HFF-Myc (cell line): ENCODE measurements around the gene MARVELD3.

Experiments used
- DNase-seq: peaks from one replicate; pipeline ENCODE4 v3.0.0-alpha.2; 2011; ENCODE audit warnings: low read depth; ENCODE audit errors: extremely low read depth
- H3K4me3 ChIP-seq: replicated peaks from 2 replicates; pipeline ENCODE4 v1.5.1; 2011; ENCODE audit warnings: low read depth, mild to moderate bottlenecking, control low read depth, low read length
- CTCF ChIP-seq: IDR thresholded peaks from 2 replicates; pipeline ENCODE4 v1.5.1; 2012; ENCODE audit warnings: mild to moderate bottlenecking, low read depth, low read length, control low read depth; ENCODE audit errors: missing control alignments

Gene MARVELD3

GRCh38 chr16:71659471-71659870 lies 33.5 kb downstream of the MARVELD3 start:
- TF ChIP-seq CTCF, result no peak
- H3K4me3 ChIP-seq, result no peak overlapping the region
- DNase-seq, result no peak

DNA sequence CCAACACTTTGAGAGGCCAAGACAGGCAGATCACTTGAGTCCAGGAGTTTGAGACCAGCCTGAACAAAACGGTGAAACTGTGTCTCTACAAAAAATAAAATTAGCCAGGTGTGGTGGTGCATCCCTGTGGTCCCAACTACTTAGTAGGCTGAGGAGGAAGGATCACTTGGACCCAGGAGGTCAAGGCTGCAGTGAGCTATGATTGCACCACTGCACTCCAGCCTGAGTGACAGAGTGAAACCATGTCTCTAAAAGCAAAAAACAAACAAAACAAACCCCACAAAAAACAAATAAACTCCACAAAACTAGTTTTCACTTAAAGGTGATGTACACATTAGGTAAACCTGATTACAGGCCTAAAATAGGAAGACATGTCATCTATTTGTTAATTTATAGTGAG lies 40.3 kb downstream of the MARVELD3 start:
- no peak for DNase-seq
- no peak overlapping the region for H3K4me3 ChIP-seq
- no peak for TF ChIP-seq CTCF

DNA sequence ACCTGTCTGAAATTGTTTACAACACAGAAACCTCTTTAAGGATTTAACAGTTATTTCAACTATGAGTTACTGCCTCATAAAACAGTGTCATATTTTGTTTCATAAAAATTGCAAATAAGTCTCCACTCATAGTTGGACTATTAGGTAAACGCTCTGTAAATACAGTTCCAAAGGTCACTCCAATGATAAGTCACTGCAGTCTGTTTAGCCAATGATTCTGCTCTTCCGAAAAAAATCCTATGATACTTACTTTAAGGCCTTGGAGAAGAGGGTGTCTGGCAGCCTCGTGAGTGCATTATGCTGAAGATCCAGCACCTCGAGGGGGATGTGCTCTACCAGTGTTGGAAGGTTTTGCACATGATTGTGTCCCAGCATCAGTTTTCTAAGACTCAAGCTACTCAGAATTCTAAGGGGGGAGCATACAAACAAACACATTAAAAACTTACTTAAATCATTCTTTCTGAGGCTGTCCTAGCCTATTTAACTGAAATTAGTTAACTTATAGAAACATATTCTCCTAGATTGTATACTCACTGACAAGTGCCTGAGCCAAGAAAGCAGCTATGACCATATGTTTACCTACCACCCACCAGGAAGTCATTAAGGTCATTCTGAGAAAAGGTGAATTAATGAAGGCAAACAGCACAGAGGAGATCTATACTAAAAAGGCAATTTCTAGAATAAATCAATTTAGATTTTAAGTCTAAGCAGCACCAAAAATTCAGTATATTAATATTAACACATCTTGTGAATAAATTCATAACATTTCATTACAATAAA lies 41.1 kb downstream of the MARVELD3 start:
- TF ChIP-seq CTCF, result no peak
- DNase-seq, result no peak
- no peak overlapping the region for H3K4me3 ChIP-seq

DNA sequence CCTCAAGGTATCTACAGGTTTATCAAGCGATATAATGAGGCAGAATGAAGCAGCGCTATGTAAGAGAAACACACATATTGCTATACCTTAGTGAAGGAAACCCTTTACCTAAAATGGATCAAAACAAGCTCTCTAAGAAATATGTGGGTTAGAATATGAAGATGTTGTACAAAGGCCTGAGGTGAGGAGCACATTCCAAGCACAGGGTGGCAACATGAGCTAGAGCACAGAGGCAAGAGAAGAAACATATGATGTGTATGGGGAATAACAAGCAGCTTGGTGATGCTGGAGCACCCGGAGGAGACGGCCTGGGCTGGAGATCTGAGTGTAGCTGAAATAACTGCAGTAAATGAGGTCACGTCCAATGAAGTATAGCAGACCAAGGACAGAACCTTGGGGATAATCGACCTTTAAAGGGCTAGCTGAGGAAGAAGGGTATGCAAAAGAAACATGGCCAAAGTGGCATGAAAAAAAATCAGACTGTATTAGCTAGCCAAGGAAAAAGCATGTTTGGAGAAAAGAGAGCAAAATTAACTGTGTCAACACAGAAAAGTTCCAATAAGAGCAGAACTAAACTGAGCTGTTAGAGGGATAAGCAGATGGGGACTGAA lies 44.0 kb downstream of the MARVELD3 start:
- DNase-seq, result no peak
- no peak for TF ChIP-seq CTCF
- no peak overlapping the region for H3K4me3 ChIP-seq

DNA sequence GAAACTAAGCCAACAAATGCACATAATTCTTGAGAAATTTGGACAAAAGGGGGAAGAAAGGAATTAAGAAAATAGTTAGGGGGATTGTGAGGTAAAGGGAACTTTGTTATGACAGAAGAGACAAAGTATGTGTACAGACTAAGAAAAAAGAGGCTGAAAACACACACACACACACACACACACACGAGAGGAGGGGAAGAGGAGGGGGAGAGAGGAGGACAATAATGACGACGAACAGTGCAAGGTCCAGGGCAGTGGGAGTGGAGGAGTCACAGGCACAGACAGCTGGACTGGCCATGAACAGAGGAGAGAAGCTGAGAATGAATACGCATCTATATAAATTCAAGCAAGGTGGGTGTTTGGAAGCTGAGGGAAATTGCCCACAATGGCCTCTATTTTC lies 44.6 kb downstream of the MARVELD3 start:
- TF ChIP-seq CTCF, result no peak
- DNase-seq, result no peak
- H3K4me3 ChIP-seq, result no peak overlapping the region

DNA sequence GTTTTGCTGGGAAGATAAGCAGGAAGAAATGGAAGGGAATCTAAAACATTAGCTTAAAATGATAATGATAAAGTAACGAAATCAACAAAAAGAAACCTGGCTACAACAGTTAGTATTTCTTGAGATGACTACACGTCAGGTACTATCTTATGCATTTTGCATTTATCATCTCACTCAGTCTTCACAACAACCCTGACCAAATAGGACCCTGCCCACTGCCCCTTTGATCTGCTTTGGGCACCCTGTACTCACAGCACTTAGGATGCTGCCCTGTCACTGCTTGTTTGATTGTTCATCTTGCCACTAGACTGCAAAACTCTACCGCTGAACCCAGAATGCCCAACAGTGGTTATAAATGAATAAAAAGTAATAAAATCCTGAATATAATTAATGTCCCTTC lies 45.2 kb downstream of the MARVELD3 start:
- no peak for DNase-seq
- H3K4me3 ChIP-seq, result no peak overlapping the region
- TF ChIP-seq CTCF, result no peak

DNA sequence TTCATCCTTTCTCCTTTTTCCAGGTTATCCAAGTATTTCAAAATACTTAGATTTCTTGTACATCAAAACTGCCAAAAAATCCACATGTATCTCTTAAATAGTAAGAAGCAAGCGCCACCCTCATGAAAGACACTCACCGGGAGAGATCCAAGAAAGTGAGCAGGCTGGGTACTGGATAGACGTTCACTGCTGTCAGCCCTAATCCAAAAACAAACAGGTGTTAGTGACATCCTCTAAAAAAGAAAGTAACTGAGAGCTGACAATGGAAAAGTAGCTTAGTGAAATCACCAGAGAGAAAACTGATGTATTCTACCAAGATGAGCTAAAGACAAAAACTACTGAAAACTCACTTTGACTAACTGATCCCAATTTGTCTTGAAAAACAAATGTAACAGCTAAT lies 46.1 kb downstream of the MARVELD3 start:
- no peak overlapping the region for H3K4me3 ChIP-seq
- no peak for TF ChIP-seq CTCF
- DNase-seq, result no peak
